Liver (tissue), 9 donors: ENCODE results near the gene GPR156. TPM values are rescaled to one million over a fixed set of nuclear protein-coding genes. Genes with fewer than 3 reads are reported as not detected.

Experiments used
- DNase-seq: peaks from one replicate; pipeline ENCODE4 v3.0.0-alpha.2; 2017; ENCODE audit warnings: low spot score
- H3K27ac ChIP-seq, 2 donors: one replicate each; pipeline ENCODE4 v1.7.0; 2013; ENCODE audit warnings: inconsistent platforms in 2 of 2, low read length in 2 of 2, control low read depth in 1 of 2, low read depth in 1 of 2, mild to moderate bottlenecking in 1 of 2
- H3K27me3 ChIP-seq, 4 donors: one replicate each; pipeline versions ENCODE4 v1.6.1 to v1.7.0; 2013; ENCODE audit warnings: low read length in 3 of 4, inconsistent platforms in 1 of 4, mild to moderate bottlenecking in 1 of 4, moderate library complexity in 1 of 4; ENCODE audit not compliant: control insufficient read depth in 4 of 4, insufficient read depth in 4 of 4
- H3K36me3 ChIP-seq, 4 donors: one replicate each; pipeline versions ENCODE4 v1.6.1 to v1.7.0; 2013; ENCODE audit warnings: low read length in 3 of 4, mild to moderate bottlenecking in 3 of 4, low read depth in 1 of 4, moderate library complexity in 1 of 4; ENCODE audit not compliant: control insufficient read depth in 4 of 4, insufficient read depth in 3 of 4
- H3K4me1 ChIP-seq, 4 donors: one replicate each; pipeline versions ENCODE4 v1.6.1 to v1.7.0; 2013; ENCODE audit warnings: low read length in 3 of 4, mild to moderate bottlenecking in 3 of 4, moderate library complexity in 1 of 4; ENCODE audit not compliant: control insufficient read depth in 4 of 4, insufficient read depth in 4 of 4
- H3K4me3 ChIP-seq, 3 donors: one replicate each; pipeline versions ENCODE4 v1.6.1 to v1.7.0; 2013; ENCODE audit warnings: low read length in 3 of 3, control low read depth in 1 of 3, low read depth in 1 of 3, mild to moderate bottlenecking in 1 of 3
- H3K9ac ChIP-seq, 2 donors: one replicate each; pipeline ENCODE4 v1.7.0; 2013; ENCODE audit warnings: low read length in 2 of 2, mild to moderate bottlenecking in 2 of 2, moderate library complexity in 2 of 2, control low read depth in 1 of 2, low read depth in 1 of 2
- H3K9me3 ChIP-seq, 4 donors: one replicate each; pipeline versions ENCODE4 v1.6.1 to v1.7.0; 2013; ENCODE audit warnings: low read length in 3 of 4; ENCODE audit not compliant: control insufficient read depth in 4 of 4
- EGR1 ChIP-seq, 2 donors: IDR thresholded peaks; 2 replicates each; pipeline ENCODE4 v1.6.1; 2016 to 2018; ENCODE audit warnings: antibody characterized with exemption in 2 of 2, low read depth in 2 of 2
- FOXA2 ChIP-seq: IDR thresholded peaks from 2 replicates; pipeline ENCODE4 v1.6.1; 2016; ENCODE audit warnings: antibody characterized with exemption
- GABPA ChIP-seq, 2 donors: IDR thresholded peaks in 1 of 2; conservative IDR thresholded peaks in 1 of 2; 2 replicates each; pipeline ENCODE4 v1.6.1; 2016; ENCODE audit warnings: antibody characterized with exemption in 2 of 2, mild to moderate bottlenecking in 1 of 2, moderate library complexity in 1 of 2
- HNF4A ChIP-seq, 2 donors: conservative IDR thresholded peaks; 2 replicates each; pipeline ENCODE4 v1.6.1; 2016; ENCODE audit warnings: antibody characterized with exemption in 2 of 2, mild to moderate bottlenecking in 2 of 2
- HNF4G ChIP-seq: IDR thresholded peaks from 2 replicates; pipeline ENCODE4 v1.6.1; 2016; ENCODE audit warnings: antibody characterized with exemption
- JUND ChIP-seq, 2 donors: IDR thresholded peaks; 2 replicates each; pipeline ENCODE4 v1.6.1; 2016; ENCODE audit warnings: antibody characterized with exemption in 2 of 2
- NR2F2 ChIP-seq: IDR thresholded peaks from 2 replicates; pipeline ENCODE4 v1.6.1; 2016; ENCODE audit warnings: antibody characterized with exemption
- RAD21 ChIP-seq, 2 donors: IDR thresholded peaks; 2 replicates each; pipeline ENCODE4 v1.6.1; 2016; ENCODE audit warnings: antibody characterized with exemption in 2 of 2, mild to moderate bottlenecking in 2 of 2
- RXRA ChIP-seq, 2 donors: IDR thresholded peaks; 2 replicates each; pipeline ENCODE4 v1.6.1; 2017 to 2018; ENCODE audit warnings: antibody characterized with exemption in 2 of 2, mild to moderate bottlenecking in 1 of 2
- SP1 ChIP-seq: IDR thresholded peaks from 2 replicates; pipeline ENCODE4 v1.6.1; 2018; ENCODE audit warnings: antibody characterized with exemption, mild to moderate bottlenecking
- TAF1 ChIP-seq: conservative IDR thresholded peaks from 2 replicates; pipeline ENCODE4 v1.6.1; 2016; ENCODE audit warnings: antibody characterized with exemption, mild to moderate bottlenecking
- YY1 ChIP-seq: IDR thresholded peaks from 2 replicates; pipeline ENCODE4 v1.6.1; 2016; ENCODE audit warnings: antibody characterized with exemption, mild to moderate bottlenecking
- WGBS: extraction: QIAGEN DNeasy Blood & Tissue Kit; methylation state at CpG from one replicate; pipeline ENCODE4 v1.1.7; 2013; 5-methylcytosine and 5-hydroxymethylcytosine counted together
- polyA plus RNA-seq, 2 donors: library from polyadenylated mRNA; stranded (reverse) in 1 of 2; unstranded in 1 of 2; fragments of 200-250 nt in 1 of 2; fragments of >200 nt in 1 of 2; fragmentation: Nextera tagmentation in 1 of 2; extraction: Ambion mirVana in 1 of 2; gene quantifications; one replicate each; pipeline versions ENCODE4 v1.2.1 to v1.2.3, GENCODE V29; 2013 to 2015
- total RNA-seq, 2 donors: library from RNA; depleted of rRNA; stranded (reverse); fragments of >200 nt; gene quantifications; one replicate each; pipeline ENCODE4 v1.2.3, GENCODE V29; 2014
- TF ChIP-seq, protein P1 (sequence below): IDR thresholded peaks from 2 replicates; pipeline ENCODE4 v1.6.1; 2016; ENCODE audit warnings: antibody characterized with exemption
- TF ChIP-seq, protein P2 (sequence below): IDR thresholded peaks from 2 replicates; pipeline ENCODE4 v1.6.1; 2016; ENCODE audit warnings: antibody characterized with exemption
- TF ChIP-seq, protein P3 (sequence below): IDR thresholded peaks from 2 replicates; pipeline ENCODE4 v1.6.1; 2016; ENCODE audit warnings: antibody characterized with exemption, mild to moderate bottlenecking
- TF ChIP-seq, protein P4 (sequence below): IDR thresholded peaks from 2 replicates; pipeline ENCODE4 v1.6.1; 2016; ENCODE audit warnings: antibody characterized with exemption
- TF ChIP-seq, protein P5 (sequence below): fragments of 150-350 bp; IDR thresholded peaks from 2 replicates; pipeline ENCODE4 v1.5.1; 2017; ENCODE audit warnings: improper control_type of control experiment, low read depth, low read length; ENCODE audit not compliant: missing input control
- donor health status: healthy.
- donor health status: healthy.
- donor health status: healthy.
- donor health status: healthy.
- donor health status: healthy.

GPR156 gene
- total and polyA plus RNA-seq, 4 donors, result 0.02 to 0.17 (median 0.09) TPM; not detected in 1

DNA sequence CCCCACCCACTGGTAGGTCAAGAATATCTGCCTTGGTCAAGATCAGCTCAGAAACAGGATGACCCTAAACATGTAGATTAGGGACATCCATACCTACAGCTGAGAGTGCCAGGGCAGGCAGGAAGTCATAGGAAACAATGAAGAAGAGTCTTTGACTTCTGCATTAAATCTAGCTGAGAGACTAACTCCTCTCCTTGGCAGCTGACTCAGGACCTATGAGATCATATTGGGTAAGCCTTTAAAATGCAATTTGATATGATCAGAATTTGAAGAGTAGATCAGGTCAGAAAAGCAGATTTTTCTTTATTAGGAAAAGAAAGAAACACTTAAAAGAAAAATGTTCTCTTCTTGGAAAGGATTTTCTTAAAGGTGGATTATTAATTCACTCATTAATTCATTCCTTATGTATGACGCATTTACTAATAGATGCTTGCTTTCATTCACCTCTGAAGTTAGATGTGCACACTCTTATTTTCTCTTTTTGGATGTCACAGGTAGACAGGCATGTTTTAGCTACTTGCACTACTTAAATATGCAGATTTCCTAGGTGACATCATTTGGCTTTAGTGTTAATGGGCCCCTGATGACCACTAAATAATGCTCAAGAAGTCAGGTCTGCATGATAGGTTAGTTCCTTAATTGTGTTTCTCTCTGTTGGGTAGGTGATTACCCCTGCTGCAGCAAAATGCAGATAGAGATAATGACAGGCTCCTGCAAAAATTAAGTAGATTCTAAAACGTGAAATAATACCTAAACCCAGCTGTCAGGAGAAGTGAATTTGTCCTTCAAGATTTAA lies 155.1 kb downstream of the GPR156 start:
- H3K4me1 ChIP-seq, result no peaks in the 10 kb centered on the region
- 89% methylated on average over 2 of the region's 2 CpGs for WGBS
- TF ChIP-seq HNF4A (conservative IDR thresholded peaks at IDR 0.05) (no peak), TAF1 (no peak), SP1 (no peak), RXRA (IDR thresholded peaks at IDR 0.05) (no peak), YY1 (no peak), FOXA2 (no peak), HNF4G (no peak), GABPA (IDR thresholded peaks at IDR 0.05 in 1 of 2, conservative IDR thresholded peaks at IDR 0.05 in 1 of 2) (no peak), RAD21 (IDR thresholded peaks at IDR 0.05) (no peak), JUND (IDR thresholded peaks at IDR 0.05) (no peak), EGR1 (IDR thresholded peaks at IDR 0.05; ENCODE audit: low read depth in 2 of 2) (no peak)
- TF ChIP-seq, protein P1, sequence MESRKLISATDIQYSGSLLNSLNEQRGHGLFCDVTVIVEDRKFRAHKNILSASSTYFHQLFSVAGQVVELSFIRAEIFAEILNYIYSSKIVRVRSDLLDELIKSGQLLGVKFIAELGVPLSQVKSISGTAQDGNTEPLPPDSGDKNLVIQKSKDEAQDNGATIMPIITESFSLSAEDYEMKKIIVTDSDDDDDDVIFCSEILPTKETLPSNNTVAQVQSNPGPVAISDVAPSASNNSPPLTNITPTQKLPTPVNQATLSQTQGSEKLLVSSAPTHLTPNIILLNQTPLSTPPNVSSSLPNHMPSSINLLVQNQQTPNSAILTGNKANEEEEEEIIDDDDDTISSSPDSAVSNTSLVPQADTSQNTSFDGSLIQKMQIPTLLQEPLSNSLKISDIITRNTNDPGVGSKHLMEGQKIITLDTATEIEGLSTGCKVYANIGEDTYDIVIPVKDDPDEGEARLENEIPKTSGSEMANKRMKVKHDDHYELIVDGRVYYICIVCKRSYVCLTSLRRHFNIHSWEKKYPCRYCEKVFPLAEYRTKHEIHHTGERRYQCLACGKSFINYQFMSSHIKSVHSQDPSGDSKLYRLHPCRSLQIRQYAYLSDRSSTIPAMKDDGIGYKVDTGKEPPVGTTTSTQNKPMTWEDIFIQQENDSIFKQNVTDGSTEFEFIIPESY, result no peak
- TF ChIP-seq, protein P2, sequence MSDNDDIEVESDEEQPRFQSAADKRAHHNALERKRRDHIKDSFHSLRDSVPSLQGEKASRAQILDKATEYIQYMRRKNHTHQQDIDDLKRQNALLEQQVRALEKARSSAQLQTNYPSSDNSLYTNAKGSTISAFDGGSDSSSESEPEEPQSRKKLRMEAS, result no peak
- TF ChIP-seq, protein P3, sequence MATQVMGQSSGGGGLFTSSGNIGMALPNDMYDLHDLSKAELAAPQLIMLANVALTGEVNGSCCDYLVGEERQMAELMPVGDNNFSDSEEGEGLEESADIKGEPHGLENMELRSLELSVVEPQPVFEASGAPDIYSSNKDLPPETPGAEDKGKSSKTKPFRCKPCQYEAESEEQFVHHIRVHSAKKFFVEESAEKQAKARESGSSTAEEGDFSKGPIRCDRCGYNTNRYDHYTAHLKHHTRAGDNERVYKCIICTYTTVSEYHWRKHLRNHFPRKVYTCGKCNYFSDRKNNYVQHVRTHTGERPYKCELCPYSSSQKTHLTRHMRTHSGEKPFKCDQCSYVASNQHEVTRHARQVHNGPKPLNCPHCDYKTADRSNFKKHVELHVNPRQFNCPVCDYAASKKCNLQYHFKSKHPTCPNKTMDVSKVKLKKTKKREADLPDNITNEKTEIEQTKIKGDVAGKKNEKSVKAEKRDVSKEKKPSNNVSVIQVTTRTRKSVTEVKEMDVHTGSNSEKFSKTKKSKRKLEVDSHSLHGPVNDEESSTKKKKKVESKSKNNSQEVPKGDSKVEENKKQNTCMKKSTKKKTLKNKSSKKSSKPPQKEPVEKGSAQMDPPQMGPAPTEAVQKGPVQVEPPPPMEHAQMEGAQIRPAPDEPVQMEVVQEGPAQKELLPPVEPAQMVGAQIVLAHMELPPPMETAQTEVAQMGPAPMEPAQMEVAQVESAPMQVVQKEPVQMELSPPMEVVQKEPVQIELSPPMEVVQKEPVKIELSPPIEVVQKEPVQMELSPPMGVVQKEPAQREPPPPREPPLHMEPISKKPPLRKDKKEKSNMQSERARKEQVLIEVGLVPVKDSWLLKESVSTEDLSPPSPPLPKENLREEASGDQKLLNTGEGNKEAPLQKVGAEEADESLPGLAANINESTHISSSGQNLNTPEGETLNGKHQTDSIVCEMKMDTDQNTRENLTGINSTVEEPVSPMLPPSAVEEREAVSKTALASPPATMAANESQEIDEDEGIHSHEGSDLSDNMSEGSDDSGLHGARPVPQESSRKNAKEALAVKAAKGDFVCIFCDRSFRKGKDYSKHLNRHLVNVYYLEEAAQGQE, result no peak
- TF ChIP-seq, protein P4, sequence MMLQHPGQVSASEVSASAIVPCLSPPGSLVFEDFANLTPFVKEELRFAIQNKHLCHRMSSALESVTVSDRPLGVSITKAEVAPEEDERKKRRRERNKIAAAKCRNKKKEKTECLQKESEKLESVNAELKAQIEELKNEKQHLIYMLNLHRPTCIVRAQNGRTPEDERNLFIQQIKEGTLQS, result no peak
- DNase-seq, result no peak
- H3K9me3 ChIP-seq, result no peaks in the 10 kb centered on the region
- H3K36me3 ChIP-seq, result no peaks in the 10 kb centered on the region
- H3K27ac ChIP-seq, result no peak overlapping the region
- H3K9ac ChIP-seq, result no peak overlapping the region
- no peak overlapping the region for H3K4me3 ChIP-seq
- H3K27me3 ChIP-seq, result no peaks in the 10 kb centered on the region

DNA sequence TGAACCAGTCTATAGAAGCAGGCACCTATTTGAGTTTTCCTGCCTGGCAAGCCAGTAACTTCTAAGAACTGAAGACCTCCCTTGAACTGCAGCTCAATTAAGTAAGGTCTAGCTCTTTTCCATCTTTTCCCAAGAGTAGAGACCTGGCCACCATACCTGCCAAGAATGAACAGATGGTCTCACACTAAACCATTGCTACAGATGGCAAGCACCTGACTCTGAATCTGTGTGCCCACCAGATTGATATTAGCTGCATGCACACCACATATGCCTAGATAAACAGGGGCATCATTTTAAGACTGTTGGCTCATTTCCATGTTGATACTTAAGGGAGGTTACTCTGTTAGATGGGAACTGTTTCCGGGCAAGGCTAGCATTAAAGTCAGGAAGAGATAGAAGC lies 156.0 kb downstream of the GPR156 start:
- no peaks in the 10 kb centered on the region for H3K27me3 ChIP-seq
- DNase-seq, result no peak
- no peaks in the 10 kb centered on the region for H3K36me3 ChIP-seq
- H3K9ac ChIP-seq, result no peak overlapping the region
- H3K9me3 ChIP-seq, result no peaks in the 10 kb centered on the region
- no peak overlapping the region for H3K27ac ChIP-seq
- no peaks in the 10 kb centered on the region for H3K4me1 ChIP-seq
- no peak overlapping the region for H3K4me3 ChIP-seq
- WGBS, result 97% methylated on average over 1 of the region's 1 CpG
- TF ChIP-seq FOXA2 (no peak), YY1 (no peak), NR2F2 (no peak), RXRA (IDR thresholded peaks at IDR 0.05) (no peak), SP1 (no peak), HNF4A (conservative IDR thresholded peaks at IDR 0.05) (no peak), RAD21 (IDR thresholded peaks at IDR 0.05) (no peak), GABPA (IDR thresholded peaks at IDR 0.05 in 1 of 2, conservative IDR thresholded peaks at IDR 0.05 in 1 of 2) (no peak), TAF1 (no peak)
- TF ChIP-seq, protein P2, result no peak
- TF ChIP-seq, protein P4, result no peak
- TF ChIP-seq, protein P1, result no peak
- TF ChIP-seq, protein P5, sequence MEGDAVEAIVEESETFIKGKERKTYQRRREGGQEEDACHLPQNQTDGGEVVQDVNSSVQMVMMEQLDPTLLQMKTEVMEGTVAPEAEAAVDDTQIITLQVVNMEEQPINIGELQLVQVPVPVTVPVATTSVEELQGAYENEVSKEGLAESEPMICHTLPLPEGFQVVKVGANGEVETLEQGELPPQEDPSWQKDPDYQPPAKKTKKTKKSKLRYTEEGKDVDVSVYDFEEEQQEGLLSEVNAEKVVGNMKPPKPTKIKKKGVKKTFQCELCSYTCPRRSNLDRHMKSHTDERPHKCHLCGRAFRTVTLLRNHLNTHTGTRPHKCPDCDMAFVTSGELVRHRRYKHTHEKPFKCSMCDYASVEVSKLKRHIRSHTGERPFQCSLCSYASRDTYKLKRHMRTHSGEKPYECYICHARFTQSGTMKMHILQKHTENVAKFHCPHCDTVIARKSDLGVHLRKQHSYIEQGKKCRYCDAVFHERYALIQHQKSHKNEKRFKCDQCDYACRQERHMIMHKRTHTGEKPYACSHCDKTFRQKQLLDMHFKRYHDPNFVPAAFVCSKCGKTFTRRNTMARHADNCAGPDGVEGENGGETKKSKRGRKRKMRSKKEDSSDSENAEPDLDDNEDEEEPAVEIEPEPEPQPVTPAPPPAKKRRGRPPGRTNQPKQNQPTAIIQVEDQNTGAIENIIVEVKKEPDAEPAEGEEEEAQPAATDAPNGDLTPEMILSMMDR, result no peak
